Measurements from ENCODE around the gene PEPD. TPM values are rescaled to one million over a fixed set of nuclear protein-coding genes. Genes with fewer than 3 reads are reported as not detected.

PEPD gene
- total RNA-seq, 4 donors from 2014 or later = 33.9 to 57.0 (median 45.0) TPM

GRCh38 chr19:33446330-33447293 lies 75.0 kb downstream of the PEPD start:
- no peak for ATAC-seq
- in situ Hi-C loops (cut with MboI; ENCODE audit: low sequenced_read_pairs in 4 of 4) (loop anchor here in 2 of 4 donors (25.0 kb wide), 1 partner anchor 316 kb away; no protein-coding TSS in a partner anchor), intact Hi-C loops (cut with DNase I; ENCODE audit: low total_unique reads) (no loop called here)
- no peak overlapping the region for H3K27ac ChIP-seq
- no peak overlapping the region for H3K4me3 ChIP-seq
- H3K27me3 ChIP-seq = no peaks in the 10 kb centered on the region
- TF ChIP-seq CTCF (IDR thresholded peaks at IDR 0.05 in 4 of 5, conservative IDR thresholded peaks at IDR 0.05 in 1 of 5) (no peak), POLR2A (IDR thresholded peaks at IDR 0.05) (no peak)
- no peak for DNase-seq
- no peaks in the 10 kb centered on the region for H3K4me1 ChIP-seq
- H3K36me3 ChIP-seq = no peaks in the 10 kb centered on the region
- no peaks in the 10 kb centered on the region for H3K9me3 ChIP-seq

- no peak for DNase-seq
- in situ Hi-C loops (cut with MboI; ENCODE audit: low sequenced_read_pairs in 4 of 4) = loop anchor here in 2 of 4 donors (25.0 kb wide), 1 partner anchor 317 kb away; no protein-coding TSS in a partner anchor
Measured at GRCh38 chr19:33445442-33446329, 75.9 kb downstream of the PEPD start.

GRCh38 chr19:33444562-33445441 lies 76.8 kb downstream of the PEPD start:
- DNase-seq (no peak), ATAC-seq (no peak)
- intact Hi-C loops (cut with DNase I; ENCODE audit: low total_unique reads) (no loop called here), in situ Hi-C loops (cut with MboI; ENCODE audit: low sequenced_read_pairs in 4 of 4) (loop anchor here in 2 of 4 donors (25.0 kb wide), 1 partner anchor 317 kb away; no protein-coding TSS in a partner anchor)
- Histone ChIP-seq H3K27me3 (no peaks in the 10 kb centered on the region), H3K4me3 (no peak overlapping the region), H3K27ac (no peak overlapping the region), H3K9me3 (no peaks in the 10 kb centered on the region), H3K4me1 (no peaks in the 10 kb centered on the region), H3K36me3 (no peaks in the 10 kb centered on the region)
- no peak for TF ChIP-seq POLR2A (IDR thresholded peaks at IDR 0.05)

More at GRCh38 chr19:33445442-33446329, 75.9 kb downstream of the PEPD start:
- Histone ChIP-seq H3K4me3 (no peak overlapping the region), H3K27ac (no peak overlapping the region), H3K27me3 (no peaks in the 10 kb centered on the region), H3K36me3 (no peaks in the 10 kb centered on the region), H3K9me3 (no peaks in the 10 kb centered on the region), H3K4me1 (no peaks in the 10 kb centered on the region)
- TF ChIP-seq CTCF (IDR thresholded peaks at IDR 0.05 in 4 of 5, conservative IDR thresholded peaks at IDR 0.05 in 1 of 5) = no peak
- no peak for TF ChIP-seq POLR2A (IDR thresholded peaks at IDR 0.05)
- no peak for ATAC-seq
- intact Hi-C loops (cut with DNase I; ENCODE audit: low total_unique reads) = no loop called here

GRCh38 chr19:33443638-33444561 lies 77.7 kb downstream of the PEPD start:
- no peaks in the 10 kb centered on the region for H3K27me3 ChIP-seq
- DNase-seq = no peak
- no peaks in the 10 kb centered on the region for H3K36me3 ChIP-seq
- intact Hi-C loops (cut with DNase I; ENCODE audit: low total_unique reads) = no loop called here
- no peak overlapping the region for H3K27ac ChIP-seq
- ATAC-seq = no peak
- no peak overlapping the region for H3K4me3 ChIP-seq
- no peaks in the 10 kb centered on the region for H3K4me1 ChIP-seq
- TF ChIP-seq CTCF (IDR thresholded peaks at IDR 0.05 in 4 of 5, conservative IDR thresholded peaks at IDR 0.05 in 1 of 5) (no peak), POLR2A (IDR thresholded peaks at IDR 0.05) (no peak)
- H3K9me3 ChIP-seq = no peaks in the 10 kb centered on the region
- in situ Hi-C loops (cut with MboI; ENCODE audit: low sequenced_read_pairs in 4 of 4) = loop anchor here in 2 of 4 donors (25.0 kb wide), 1 partner anchor 318 kb away; no protein-coding TSS in a partner anchor
